ENCODE data around the gene TULP4.

GRCh38 chr6:158465257-158465656 is 153.0 kb downstream of the TULP4 start:
- no peak for TF ChIP-seq FOXK2 (IDR thresholded peaks at IDR 0.05)
- no peak for TF ChIP-seq ZNF384 (IDR thresholded peaks at IDR 0.05)
- TF ChIP-seq TARDBP (IDR thresholded peaks at IDR 0.05) = no peak
- TF ChIP-seq SUZ12 (IDR thresholded peaks at IDR 0.05) = no peak
- TF ChIP-seq PKNOX1 (IDR thresholded peaks at IDR 0.05) = no peak
- no peak for TF ChIP-seq SP1 (IDR thresholded peaks at IDR 0.05)
- no peak for TF ChIP-seq LEF1 (IDR thresholded peaks at IDR 0.05; ENCODE audit: borderline replicate concordance)
- no peak for TF ChIP-seq HDGF (IDR thresholded peaks at IDR 0.05; ENCODE audit: borderline replicate concordance)
- TF ChIP-seq BHLHE40 (IDR thresholded peaks at IDR 0.05; ENCODE audit: borderline replicate concordance) = no peak
- no peak for TF ChIP-seq FOXA1 (IDR thresholded peaks at IDR 0.05)
- TF ChIP-seq CTBP1 (IDR thresholded peaks at IDR 0.05; ENCODE audit: borderline replicate concordance) = no peak
- no peak for TF ChIP-seq ELF4 (IDR thresholded peaks at IDR 0.05)
